ENCODE measurements around the gene PLAC1. TPM values are rescaled to one million over a fixed set of nuclear protein-coding genes. Genes with fewer than 3 reads are reported as not detected.

Gene PLAC1
- total RNA-seq, 2 experiments from 2014 or later, result not detected

DNA sequence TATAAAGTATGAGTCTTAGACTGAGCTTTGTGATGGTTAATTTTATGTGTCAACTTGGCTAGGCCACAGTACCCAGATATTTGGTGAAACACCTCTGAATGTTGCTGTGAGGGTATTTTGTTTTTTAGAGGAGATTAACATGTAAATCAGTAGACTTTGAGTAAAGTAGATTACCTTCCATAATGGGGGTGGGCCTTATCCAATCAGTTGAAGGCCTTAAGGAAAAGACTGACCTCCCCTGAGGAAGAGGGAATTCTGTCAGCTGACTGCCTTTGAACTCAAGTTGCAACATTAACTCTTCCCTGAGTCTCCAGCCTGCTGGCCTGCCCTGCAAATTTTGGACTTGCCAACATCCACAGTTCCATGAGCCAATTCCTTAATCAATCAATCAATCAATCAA is 66.0 kb downstream of the PLAC1 start:
- DNase-seq, result no peak
- Mint-ChIP-seq H3K9me3 (no peaks in the 10 kb centered on the region), H3K4me3 (no peak overlapping the region), H3K4me1 (ENCODE audit: low read depth) (no peaks in the 10 kb centered on the region), H3K27me3 (ENCODE audit: low read depth) (peaks cover 27% of the 10 kb centered on the region), H3K36me3 (ENCODE audit: low read depth) (no peaks in the 10 kb centered on the region), H3K27ac (no peak overlapping the region)
- CTCF ChIA-PET, result no interaction called here
- intact Hi-C loops (cut with micrococcal nuclease), result no loop called here

DNA sequence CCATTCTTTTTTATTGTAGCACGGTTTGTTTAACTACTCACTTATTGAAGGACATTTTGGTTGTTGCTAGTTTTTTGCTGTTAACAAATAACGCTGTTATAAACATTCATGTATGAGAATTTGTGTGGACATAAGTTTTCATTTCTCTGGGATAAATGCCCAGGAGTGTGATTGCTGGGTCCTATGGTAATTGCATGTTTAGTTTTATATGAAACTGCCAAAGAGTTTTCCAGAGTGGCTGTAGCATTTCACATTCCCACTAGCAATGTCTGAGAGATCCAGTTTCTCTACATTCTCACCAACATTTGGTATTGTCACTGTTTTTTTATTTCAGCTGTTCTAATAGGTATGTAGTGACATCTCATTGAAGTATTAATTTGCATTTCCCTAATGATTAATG is 66.8 kb downstream of the PLAC1 start:
- DNase-seq, result no peak
- Mint-ChIP-seq H3K27ac (no peak overlapping the region), H3K4me3 (no peak overlapping the region), H3K9me3 (no peaks in the 10 kb centered on the region), H3K4me1 (ENCODE audit: low read depth) (no peaks in the 10 kb centered on the region), H3K36me3 (ENCODE audit: low read depth) (no peaks in the 10 kb centered on the region), H3K27me3 (ENCODE audit: low read depth) (peaks cover 24% of the 10 kb centered on the region)
- CTCF ChIA-PET, result no interaction called here
- intact Hi-C loops (cut with micrococcal nuclease), result no loop called here

DNA sequence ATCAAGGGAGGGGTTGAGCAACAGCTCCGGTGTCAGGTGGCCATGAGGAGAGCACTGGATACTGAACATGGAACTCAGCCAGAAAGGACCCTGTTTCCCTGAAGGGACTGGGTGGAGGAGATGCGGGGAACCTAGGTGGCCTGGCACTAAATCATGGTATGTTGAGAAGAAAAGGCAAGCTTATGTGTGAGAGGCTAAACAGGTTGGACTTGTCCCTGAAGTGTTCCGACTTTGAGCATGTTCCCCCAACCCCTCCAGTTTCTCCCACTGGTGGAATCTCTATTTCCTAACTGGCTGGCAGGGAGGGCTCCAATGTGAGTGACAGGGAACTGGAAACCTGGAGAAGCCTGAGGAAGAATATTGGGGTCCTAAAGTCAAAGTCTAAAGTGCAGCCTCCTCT is 69.5 kb downstream of the PLAC1 start:
- peaks cover 16% of the 10 kb centered on the region for H3K27me3 Mint-ChIP-seq (ENCODE audit: low read depth)
- intact Hi-C loops (cut with micrococcal nuclease), result no loop called here
- no peak overlapping the region for H3K27ac Mint-ChIP-seq
- CTCF ChIA-PET, result no interaction called here
- no peak for DNase-seq
- no peaks in the 10 kb centered on the region for H3K9me3 Mint-ChIP-seq
- no peak overlapping the region for H3K4me3 Mint-ChIP-seq
- no peaks in the 10 kb centered on the region for H3K36me3 Mint-ChIP-seq (ENCODE audit: low read depth)
- H3K4me1 Mint-ChIP-seq (ENCODE audit: low read depth), result no peaks in the 10 kb centered on the region

DNA sequence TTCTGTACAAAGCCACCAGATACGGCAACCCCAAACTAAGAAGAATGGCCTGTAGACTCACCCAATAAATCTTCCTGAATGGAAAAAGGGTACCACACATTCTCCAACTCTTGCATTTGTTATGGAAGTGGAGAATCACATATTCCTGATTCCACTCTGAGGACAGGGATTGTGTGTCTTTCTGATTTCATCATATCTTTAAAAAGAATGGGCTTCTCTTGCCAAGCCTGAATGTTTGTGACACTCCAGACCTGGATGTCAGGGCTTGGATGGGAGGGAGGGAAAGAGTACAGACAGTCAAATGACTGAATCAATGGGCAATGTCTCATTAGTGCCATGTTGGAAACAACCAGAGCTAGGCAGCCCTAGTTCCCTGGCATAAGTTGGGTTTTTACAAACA is 77.4 kb downstream of the PLAC1 start:
- H3K4me3 Mint-ChIP-seq, result no peak overlapping the region
- CTCF ChIA-PET, result no interaction called here
- no peaks in the 10 kb centered on the region for H3K4me1 Mint-ChIP-seq (ENCODE audit: low read depth)
- no peaks in the 10 kb centered on the region for H3K36me3 Mint-ChIP-seq (ENCODE audit: low read depth)
- intact Hi-C loops (cut with micrococcal nuclease), result no loop called here
- DNase-seq, result no peak
- H3K27ac Mint-ChIP-seq, result no peak overlapping the region
- no peaks in the 10 kb centered on the region for H3K27me3 Mint-ChIP-seq (ENCODE audit: low read depth)
- no peaks in the 10 kb centered on the region for H3K9me3 Mint-ChIP-seq

DNA sequence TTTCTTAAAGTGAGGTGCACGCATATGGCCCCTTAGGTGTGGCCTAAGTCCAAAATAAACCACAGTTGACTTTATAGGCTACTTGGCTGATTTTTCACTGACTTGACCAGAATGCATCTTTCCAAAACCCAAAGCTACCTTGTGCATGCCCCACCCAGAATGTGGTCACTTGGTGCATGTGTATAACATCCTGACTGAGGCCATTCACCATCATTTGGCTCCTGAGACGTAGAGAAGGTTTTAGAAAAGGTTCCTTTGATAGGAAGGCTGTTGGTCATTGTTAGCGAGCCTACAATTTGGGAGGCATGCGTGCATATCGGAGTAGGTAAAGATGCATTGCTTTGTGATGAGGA is 84.6 kb downstream of the PLAC1 start:
- H3K27me3 Mint-ChIP-seq (ENCODE audit: low read depth), result no peaks in the 10 kb centered on the region

DNA sequence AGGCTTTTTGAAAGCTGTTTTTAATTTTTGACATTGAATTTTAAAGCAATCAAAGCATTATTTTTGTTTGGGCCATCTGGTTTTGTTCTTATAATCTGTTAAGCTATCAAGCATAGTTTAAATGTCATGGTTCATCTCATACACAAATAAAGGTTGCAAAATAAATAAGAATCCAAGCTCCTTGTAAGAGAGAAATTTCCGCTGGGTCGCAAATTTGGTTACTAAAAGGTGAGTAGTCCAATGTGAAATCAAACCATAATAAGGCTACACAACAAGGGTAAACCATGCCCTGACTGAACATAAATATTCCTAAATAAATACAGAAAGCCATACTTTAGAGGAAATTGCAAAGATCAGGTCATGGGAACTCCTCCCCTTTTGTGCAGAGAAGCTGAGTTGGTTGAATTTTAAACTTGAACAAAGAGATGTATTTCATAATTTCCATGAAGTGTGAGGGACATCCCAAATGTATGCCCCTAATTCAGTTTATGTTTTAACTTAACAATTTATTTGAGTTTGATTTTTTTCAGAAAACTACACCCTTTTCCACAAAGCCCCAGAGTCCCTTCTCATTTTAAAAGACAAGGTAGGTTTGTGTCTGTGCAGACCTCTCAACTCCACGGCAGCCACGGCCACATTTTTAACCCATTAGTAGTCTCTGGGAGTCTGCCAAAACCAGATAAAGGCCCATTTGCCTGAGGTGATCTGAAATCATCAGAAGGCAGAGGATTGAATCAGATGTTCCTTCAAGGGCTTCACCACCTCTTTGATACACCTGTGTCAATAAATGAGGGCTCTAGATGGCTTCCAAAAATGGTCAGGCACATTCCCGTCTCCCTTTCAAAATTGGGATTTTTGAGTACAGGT is 85.2 kb downstream of the PLAC1 start:
- intact Hi-C loops (cut with micrococcal nuclease), result no loop called here
- Mint-ChIP-seq H3K36me3 (ENCODE audit: low read depth) (no peaks in the 10 kb centered on the region), H3K4me3 (no peak overlapping the region), H3K27ac (no peak overlapping the region), H3K4me1 (ENCODE audit: low read depth) (no peaks in the 10 kb centered on the region), H3K9me3 (no peaks in the 10 kb centered on the region), H3K27me3 (ENCODE audit: low read depth) (no peaks in the 10 kb centered on the region)
- CTCF ChIA-PET, result no interaction called here
- DNase-seq, result no peak

More for the DNA sequence above, 84.6 kb downstream of the PLAC1 start:
- no peak for DNase-seq
- Mint-ChIP-seq H3K36me3 (ENCODE audit: low read depth) (no peaks in the 10 kb centered on the region), H3K9me3 (no peaks in the 10 kb centered on the region), H3K4me3 (no peak overlapping the region), H3K27ac (no peak overlapping the region), H3K4me1 (ENCODE audit: low read depth) (no peaks in the 10 kb centered on the region)
- CTCF ChIA-PET, result no interaction called here
- intact Hi-C loops (cut with micrococcal nuclease), result no loop called here

DNA sequence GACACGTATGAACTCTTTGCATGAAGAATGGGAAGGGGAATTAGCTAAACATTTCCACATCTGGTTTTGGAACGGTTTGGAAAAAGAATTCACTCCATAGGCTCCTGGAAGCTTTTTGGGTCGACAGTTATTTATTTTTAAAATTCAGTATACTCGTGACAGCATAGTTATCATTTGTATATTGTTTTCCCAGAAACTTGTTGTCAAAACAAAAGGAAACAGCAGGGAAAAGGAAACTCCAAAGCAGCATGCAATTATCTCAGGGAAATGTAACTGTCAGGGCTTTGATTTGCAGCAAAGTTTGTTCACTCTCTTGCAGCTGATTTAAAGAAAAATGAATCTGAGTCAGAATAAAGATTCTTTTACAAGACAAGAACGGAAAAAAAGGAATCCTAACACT is 86.5 kb downstream of the PLAC1 start:
- CTCF ChIA-PET, result no interaction called here
- H3K4me3 Mint-ChIP-seq, result no peak overlapping the region
- no peak overlapping the region for H3K27ac Mint-ChIP-seq
- no peaks in the 10 kb centered on the region for H3K36me3 Mint-ChIP-seq (ENCODE audit: low read depth)
- no peaks in the 10 kb centered on the region for H3K4me1 Mint-ChIP-seq (ENCODE audit: low read depth)
- DNase-seq, result no peak
- H3K9me3 Mint-ChIP-seq, result no peaks in the 10 kb centered on the region
- no peaks in the 10 kb centered on the region for H3K27me3 Mint-ChIP-seq (ENCODE audit: low read depth)
- intact Hi-C loops (cut with micrococcal nuclease), result no loop called here

DNA sequence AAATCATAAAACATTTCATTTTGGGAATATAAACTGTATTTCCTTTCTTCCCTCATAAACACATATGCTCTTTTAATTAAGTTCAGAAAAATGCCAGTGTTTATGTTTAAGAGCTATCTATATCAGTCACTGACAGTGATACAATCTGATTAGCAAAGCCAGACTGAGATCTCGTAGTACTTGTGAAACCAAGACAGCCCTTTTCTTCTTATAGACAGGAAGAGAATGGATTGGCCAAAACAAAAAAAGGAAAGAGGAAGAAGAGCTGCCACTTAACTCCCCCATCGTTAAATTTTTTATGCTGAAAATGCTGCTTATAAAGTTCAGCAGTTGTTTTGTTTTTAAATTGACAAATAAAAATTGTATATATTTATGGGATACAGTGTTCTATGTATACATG is 87.4 kb downstream of the PLAC1 start:
- CTCF ChIA-PET, result no interaction called here
- no peak overlapping the region for H3K27ac Mint-ChIP-seq
- H3K27me3 Mint-ChIP-seq (ENCODE audit: low read depth), result no peaks in the 10 kb centered on the region
- no peaks in the 10 kb centered on the region for H3K36me3 Mint-ChIP-seq (ENCODE audit: low read depth)
- H3K4me3 Mint-ChIP-seq, result no peak overlapping the region
- no peaks in the 10 kb centered on the region for H3K9me3 Mint-ChIP-seq
- intact Hi-C loops (cut with micrococcal nuclease), result no loop called here
- DNase-seq, result no peak
- H3K4me1 Mint-ChIP-seq (ENCODE audit: low read depth), result no peaks in the 10 kb centered on the region

DNA sequence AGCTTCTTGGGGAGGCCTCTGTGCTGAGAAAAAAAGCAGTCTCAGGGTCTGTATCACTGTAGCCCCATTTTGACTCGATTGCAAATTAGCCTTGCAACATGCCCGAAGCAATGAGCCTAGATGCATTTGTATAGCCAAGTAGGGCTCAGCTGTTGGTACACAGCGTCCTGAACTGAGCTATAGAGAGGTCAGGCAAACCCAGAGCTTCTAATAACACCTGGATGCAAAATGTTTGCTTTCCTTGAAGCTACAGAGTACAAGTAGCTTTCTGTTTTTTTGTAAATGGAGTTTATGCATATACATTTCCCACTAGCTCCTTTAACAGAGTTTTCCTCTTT is 87.8 kb downstream of the PLAC1 start:
- Mint-ChIP-seq H3K4me3 (no peak overlapping the region), H3K27ac (no peak overlapping the region), H3K4me1 (ENCODE audit: low read depth) (no peaks in the 10 kb centered on the region), H3K9me3 (no peaks in the 10 kb centered on the region), H3K36me3 (ENCODE audit: low read depth) (no peaks in the 10 kb centered on the region), H3K27me3 (ENCODE audit: low read depth) (no peaks in the 10 kb centered on the region)
- no peak for DNase-seq
- CTCF ChIA-PET, result no interaction called here
- intact Hi-C loops (cut with micrococcal nuclease), result no loop called here

DNA sequence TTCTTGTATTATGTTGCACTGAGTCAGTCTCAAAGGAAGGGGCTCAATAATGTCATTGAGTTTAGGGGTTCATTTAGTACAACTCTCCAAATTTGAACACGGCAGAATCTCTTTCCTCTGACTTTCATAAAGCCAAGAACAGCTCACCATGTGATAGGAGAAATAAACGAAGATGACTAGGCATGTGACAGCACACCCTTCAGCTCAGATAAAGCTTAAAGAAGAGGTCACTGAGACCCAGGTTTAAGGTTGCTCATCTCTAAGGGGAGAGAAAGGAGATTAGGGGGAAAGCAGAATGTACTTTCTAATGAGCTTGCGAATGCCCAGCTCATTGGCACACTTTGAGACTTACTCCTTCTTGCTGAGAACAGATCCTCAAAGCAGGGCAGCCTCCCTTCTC is 89.0 kb downstream of the PLAC1 start:
- CTCF ChIA-PET, result interaction anchor here (0.6 kb wide), 1 partner anchor 26 kb away, joined by 3 read pairs; no protein-coding TSS in a partner anchor
- no peaks in the 10 kb centered on the region for H3K9me3 Mint-ChIP-seq
- H3K4me3 Mint-ChIP-seq, result no peak overlapping the region
- no peak overlapping the region for H3K27ac Mint-ChIP-seq
- intact Hi-C loops (cut with micrococcal nuclease), result no loop called here
- no peaks in the 10 kb centered on the region for H3K36me3 Mint-ChIP-seq (ENCODE audit: low read depth)
- DNase-seq, result no peak
- H3K4me1 Mint-ChIP-seq (ENCODE audit: low read depth), result no peaks in the 10 kb centered on the region
- peaks cover 2% of the 10 kb centered on the region for H3K27me3 Mint-ChIP-seq (ENCODE audit: low read depth)

DNA sequence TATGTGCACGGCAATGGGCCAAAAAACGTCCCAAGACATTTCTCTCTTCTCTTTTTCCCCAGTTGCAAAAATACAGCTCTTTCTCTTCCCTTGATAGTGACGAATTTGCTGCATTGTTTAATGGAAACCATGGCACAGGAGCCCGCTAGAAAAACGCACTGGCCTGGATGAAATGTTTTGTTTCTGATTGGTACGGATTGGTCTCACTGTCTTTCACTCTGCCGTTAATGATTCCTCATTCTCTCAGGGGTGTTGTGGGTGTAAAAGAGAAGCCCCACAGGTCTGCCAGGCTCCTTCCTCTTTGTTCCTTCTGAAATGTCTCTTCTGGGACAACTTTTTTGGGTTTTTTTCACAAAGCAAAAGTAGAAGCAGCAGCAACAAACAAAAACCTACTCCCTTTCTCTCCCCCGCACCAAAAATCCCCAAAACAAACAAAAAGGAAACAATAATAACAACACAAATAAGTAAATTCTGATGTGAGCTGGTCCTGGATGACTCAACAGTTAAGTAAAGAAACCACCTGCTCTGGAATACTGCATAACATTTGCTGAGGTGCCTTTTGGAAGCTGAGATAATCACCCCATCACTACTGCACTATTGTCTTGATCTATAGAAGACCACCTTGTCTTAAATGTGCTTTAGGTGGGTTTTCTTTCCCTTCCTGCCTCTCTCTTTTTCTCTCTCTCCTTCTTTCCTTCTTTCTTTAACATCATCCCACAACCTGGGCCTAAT is 89.8 kb downstream of the PLAC1 start:
- no peaks in the 10 kb centered on the region for H3K36me3 Mint-ChIP-seq (ENCODE audit: low read depth)
- H3K4me1 Mint-ChIP-seq (ENCODE audit: low read depth), result no peaks in the 10 kb centered on the region
- no peak overlapping the region for H3K27ac Mint-ChIP-seq
- intact Hi-C loops (cut with micrococcal nuclease), result no loop called here
- CTCF ChIA-PET, result no interaction called here
- peaks cover 4% of the 10 kb centered on the region for H3K27me3 Mint-ChIP-seq (ENCODE audit: low read depth)
- H3K9me3 Mint-ChIP-seq, result no peaks in the 10 kb centered on the region
- no peak for DNase-seq
- no peak overlapping the region for H3K4me3 Mint-ChIP-seq

DNA sequence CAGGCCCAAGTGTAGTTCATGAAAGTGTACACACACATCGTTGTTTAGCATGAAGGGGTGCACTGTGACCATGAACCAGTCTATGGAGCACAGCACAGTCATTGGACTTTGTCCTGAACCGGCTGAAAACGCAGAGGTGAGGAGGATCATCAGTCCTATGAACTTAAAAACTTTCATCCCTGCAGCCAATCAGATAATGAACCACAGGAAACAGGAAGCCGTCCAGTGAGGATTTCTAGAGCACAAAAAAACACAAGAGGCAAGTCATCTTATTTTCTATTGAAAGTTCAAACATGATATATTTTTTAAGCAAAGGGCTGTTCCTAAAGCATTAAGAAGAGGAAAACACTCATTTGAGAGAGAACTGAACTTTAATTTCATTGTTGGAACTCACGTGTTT is 91.8 kb downstream of the PLAC1 start:
- no peak overlapping the region for H3K4me3 Mint-ChIP-seq
- CTCF ChIA-PET, result no interaction called here
- H3K36me3 Mint-ChIP-seq (ENCODE audit: low read depth), result no peaks in the 10 kb centered on the region
- H3K27ac Mint-ChIP-seq, result no peak overlapping the region
- H3K27me3 Mint-ChIP-seq (ENCODE audit: low read depth), result peaks cover 9% of the 10 kb centered on the region
- H3K9me3 Mint-ChIP-seq, result no peaks in the 10 kb centered on the region
- no peak for DNase-seq
- intact Hi-C loops (cut with micrococcal nuclease), result no loop called here
- H3K4me1 Mint-ChIP-seq (ENCODE audit: low read depth), result no peaks in the 10 kb centered on the region

DNA sequence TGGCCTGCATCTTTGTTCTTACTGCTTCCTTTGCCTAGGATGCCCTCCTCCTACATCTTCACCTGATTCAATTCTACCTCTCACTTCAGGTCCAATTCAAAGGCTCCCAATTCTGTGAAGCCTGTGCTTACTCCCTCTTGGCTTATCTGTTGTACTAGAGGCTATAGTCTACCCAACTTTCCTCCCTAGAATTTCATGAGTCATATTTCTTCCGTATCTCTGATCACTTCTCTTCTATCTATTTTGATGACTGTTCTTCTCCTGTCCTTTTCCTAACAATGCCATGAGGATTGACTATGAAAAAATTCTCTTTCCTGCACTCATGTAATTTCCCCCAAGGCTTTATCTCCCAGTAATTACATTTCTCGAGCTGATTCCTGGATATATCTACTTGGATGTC is 96.3 kb downstream of the PLAC1 start:
- Mint-ChIP-seq H3K36me3 (ENCODE audit: low read depth) (no peaks in the 10 kb centered on the region), H3K9me3 (no peaks in the 10 kb centered on the region), H3K4me3 (no peak overlapping the region), H3K4me1 (ENCODE audit: low read depth) (no peaks in the 10 kb centered on the region), H3K27me3 (ENCODE audit: low read depth) (peaks cover 11% of the 10 kb centered on the region), H3K27ac (no peak overlapping the region)
- intact Hi-C loops (cut with micrococcal nuclease), result no loop called here
- CTCF ChIA-PET, result no interaction called here
- DNase-seq, result no peak

Measured in activated naive CD4-positive, alpha-beta T cell treated with anti-CD3 and anti-CD28 coated beads for 36 hours (primary cell).